Fibroblast of skin of left quadriceps (primary cell): ENCODE data around the gene BBLN.
"Not testable (repeated sequence)": the region's sequence is repeated elsewhere in the genome, so short reads cannot be mapped to it uniquely, and the experiment has no call there.

ENCODE experiments used
- DNase-seq, 2 experiments: peaks; one replicate each; pipeline ENCODE4 v3.0.0-alpha.2; 2013; ENCODE audit warnings: low read depth in 2 of 2

Gene BBLN

DNA sequence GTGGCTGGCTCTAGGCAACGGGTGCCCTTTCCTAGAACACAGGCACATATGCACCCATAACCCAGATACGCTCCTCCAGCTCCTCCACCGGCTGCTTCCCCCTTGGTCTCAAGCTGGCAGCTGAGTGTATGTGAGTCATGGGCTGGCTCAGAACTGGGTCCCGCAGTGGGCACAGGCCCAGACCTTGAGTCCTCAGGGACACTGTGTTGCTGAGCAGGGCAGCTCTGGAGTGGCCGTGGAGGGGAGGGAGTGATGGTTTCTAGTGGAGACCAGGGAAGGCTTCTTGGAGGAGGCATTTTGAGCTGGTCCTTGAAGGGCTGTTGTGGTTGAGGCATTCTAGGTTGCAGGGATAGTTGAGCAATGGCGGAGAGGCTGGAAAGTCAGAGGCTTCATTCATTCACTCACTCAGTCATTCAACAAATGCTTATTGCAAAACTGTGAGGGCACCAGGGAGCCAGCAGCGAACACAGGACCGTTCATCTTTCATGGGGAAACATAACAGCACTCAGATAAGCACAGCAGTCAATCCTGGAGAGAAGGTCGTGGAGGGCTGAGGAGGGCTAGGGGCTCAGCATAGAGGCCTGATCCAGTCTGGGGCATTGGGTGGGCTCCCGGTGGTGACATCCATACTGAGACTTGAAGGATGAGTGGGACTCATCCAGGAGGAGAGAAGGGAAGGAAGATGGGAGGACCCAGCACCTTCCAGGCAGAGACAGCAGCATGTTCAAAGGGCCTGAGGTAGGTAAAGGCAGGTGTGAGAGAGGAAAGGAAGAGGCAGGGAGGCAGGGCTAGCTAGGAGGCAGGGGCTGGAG is 2.4 kb downstream of the BBLN start:
- DNase-seq = no peak

DNA sequence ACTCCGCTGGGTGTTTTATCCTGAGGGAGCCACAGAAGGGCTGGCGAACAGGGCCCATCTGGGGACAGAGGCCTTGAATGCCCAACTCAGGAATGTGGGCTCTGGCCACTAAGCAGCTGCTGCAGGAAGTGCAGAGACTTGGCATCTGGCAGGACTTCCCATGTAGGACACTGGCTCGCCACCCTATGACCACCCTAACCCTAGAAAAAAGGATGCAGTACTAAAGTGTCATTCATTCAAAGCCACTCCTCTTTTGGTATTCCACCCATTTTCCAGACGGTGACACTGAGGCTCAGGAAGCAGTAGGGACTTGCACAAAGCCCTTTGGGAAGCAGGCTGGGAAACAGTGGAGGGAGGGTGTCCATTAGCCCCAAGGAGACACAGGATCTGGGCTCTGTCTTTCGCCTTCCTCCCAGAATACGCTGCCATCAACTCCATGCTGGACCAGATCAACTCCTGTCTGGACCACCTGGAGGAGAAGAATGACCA is 3.0 kb downstream of the BBLN start:
- DNase-seq = no peak

DNA sequence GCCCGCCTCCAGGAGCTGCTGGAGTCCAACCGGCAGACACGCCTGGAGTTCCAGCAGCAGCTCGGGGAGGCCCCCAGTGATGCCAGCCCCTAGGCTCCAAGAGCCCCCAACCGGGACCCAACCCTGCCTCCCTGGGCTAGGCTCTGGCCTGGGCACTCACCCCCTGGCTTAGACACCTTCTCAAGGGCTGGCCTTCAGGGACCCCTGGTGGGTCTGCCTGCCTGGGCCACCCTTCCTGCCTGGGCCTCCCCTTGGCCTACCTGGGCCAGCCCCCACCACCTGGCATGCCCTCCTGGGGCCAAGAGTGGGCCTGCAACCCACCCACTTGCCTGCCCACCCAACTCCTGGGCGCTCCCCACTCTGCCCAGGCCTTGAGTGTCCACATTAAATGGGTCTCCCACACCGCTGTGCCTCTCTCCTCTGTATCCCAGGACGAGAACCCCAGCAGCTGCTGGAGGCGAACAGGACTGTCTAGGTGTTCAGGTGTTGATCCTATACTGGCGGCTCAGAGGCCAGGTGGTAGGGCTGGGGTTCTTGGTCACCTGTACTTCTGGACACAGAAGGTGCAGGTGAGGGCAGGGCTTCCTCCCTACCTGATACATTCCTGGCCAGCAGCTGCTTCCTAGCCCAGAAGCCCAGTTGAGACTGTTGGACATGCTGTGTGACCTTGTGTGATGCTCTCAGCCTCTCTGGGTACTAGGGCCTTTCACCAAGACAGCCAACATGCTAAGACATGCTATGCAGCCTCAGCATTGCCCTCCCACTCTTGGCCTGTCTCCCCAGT is 3.6 kb downstream of the BBLN start:
- DNase-seq = no peak

DNA sequence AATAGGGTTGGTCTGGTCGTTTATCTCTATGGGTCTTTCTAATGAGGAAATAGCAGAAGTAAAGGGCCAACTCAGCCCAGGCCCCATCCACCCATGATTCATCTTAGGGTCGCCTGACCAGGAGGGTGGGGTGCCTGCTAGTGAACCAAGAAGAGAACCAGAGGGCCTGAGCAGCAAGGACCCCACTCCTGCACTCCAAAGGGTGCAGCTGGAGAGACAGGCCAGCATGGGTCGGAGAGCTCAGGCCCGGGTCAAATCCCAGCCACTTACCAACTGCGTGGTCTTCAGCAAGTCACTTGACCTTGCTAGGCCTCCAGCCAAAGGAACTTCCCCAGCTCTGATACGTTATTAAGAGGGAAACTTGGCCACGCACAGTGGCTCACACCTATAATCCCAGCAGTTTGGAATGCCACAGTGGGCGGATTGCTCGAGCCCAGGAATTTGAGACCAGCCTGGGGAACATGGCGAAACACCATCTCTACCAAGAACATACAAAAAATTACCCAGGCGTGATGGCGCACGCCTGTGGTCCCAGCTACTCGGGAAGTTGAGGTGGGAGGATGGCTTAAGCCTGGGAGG is 4.3 kb downstream of the BBLN start:
- DNase-seq = no peak

- no peak for DNase-seq
These were observed 6.1 kb downstream of the BBLN start for GRCh38 chr9:128166169-128166568.

DNA sequence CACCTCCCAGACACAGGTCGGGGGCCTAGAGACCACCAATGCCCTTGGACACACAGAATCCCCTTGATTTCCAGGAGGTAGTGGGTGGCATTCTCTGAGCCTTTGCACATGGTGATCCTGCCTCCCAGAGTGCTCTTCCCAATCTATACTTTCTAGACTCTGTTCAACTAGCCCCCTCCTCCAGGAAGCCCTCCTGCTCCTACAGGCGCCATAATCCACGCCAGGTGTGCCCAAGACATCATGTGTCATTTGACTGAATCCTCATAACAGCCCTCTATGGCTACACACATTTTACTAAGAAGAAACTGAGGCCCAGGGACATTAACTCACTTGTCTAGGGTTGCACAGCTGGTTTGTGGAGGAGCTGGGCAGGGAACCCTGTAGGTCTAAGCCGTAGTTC is 7.1 kb downstream of the BBLN start:
- no peak for DNase-seq

DNA sequence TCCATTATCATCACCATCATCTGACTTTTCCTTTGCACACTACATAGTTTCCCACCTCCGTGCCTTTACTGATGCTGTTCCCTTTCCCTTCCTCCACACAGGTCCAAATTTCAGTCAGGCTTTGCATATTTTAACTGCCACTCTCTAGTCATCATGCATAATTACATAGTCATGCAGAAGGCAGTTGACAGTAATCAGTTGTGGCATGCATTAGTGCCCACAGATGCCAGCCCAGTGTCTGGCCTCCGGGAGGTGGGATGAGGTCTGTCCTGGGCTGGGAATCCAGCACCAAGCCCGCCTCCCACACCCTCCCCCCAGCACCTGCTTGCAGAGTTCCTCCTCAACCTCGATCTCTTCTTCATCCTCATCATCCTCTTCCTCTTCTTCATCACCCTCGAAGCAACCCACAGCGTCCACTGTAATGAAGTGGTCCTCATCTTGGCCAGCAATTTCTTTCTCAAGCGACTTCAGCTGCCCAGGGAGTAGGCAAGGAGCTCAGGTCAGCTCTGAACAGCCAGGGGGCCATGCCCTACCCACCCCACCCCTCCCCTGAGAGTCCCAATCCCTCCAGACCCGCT is 8.8 kb downstream of the BBLN start:
- no peak for DNase-seq

DNA sequence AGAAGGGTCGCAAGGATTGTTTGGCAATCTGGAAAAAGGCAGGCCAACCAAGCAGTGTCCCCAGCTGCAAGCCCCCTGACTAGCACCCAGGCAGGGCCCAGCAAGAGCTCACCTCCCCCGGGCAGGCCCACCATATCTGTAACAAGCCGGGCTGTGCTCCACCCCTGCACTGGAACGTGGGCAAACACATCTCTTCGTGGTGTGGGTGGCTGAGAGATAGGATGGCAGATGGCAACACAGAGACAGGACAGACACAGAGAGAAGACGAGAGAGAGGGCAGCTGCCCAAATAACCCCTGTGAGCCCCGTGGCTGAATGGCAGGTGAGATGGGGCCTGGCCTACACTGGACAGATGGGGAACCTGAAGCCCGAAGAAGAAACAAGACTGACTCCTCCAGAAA is 9.4 kb downstream of the BBLN start:
- no peak for DNase-seq

- no peak for DNase-seq
These were observed 9.9 kb downstream of the BBLN start for GRCh38 chr9:128169925-128170324.

DNA sequence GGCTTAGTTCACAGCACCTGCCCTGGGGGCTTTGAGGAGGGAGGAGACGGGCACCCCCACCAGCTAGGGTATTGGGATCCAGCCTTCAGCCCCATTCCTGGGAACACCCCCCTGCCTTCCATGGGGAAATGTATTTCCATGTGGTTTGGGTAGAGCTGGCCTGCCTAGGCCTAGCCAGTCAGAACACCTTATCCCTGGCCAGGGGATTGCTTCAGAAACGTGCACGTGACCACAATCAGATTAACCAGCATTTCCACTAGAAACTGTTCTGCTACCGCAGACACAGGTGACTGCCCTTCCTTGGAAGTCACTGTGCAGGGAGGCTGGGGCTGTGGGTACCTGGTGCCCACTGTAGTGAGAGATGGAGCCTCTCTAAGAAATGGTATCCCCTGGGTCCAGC is 14.0 kb downstream of the BBLN start:
- no peak for DNase-seq

- DNase-seq = no peak
These were observed 15.1 kb downstream of the BBLN start for GRCh38 chr9:128175102-128175563.

GRCh38 chr9:128175726-128176125 is 15.7 kb downstream of the BBLN start:
- no peak for DNase-seq

- DNase-seq = no peak
These were observed 18.9 kb downstream of the BBLN start for GRCh38 chr9:128178806-128179431.

DNA sequence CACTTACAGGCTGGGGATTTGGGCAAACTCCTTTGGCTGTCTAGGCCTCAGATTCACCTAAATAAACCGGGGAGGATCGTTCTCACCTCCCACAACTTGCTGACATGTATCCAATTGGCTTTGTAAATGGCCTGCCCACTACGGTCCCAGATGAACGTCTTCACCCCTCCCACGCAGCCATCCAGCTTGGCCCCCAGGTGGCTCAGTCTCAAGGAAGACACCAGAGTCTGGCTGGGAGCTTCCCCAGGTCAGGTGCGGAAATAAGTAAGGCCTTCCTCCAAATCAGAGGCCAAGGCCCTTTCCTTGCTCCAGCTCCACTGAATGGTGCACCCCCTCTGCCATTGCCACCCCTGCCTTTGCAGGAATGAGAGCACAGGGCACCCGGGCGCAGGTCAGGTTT is 19.9 kb downstream of the BBLN start:
- DNase-seq = no peak

DNA sequence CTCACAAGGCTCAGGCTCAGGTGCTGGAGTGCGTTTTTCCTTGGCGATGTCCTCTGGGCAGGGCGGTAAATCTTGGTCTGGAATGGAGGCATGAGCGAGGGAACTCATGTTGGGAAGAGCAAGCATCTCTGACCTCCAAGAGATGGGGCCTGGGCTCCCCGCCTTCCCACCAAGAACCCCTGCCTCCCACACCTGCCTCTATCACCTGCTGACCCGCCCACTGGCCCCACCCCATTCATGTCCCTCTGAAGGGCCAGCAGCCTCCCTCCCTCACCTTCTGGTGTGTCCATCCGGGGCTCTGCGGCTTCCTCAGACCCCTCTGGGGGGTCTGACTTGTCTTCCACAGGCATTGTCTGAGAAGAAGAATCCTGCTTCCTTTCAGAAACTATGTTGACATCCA is 20.4 kb downstream of the BBLN start:
- DNase-seq = no peak

- not testable (repeated sequence) for DNase-seq
These were observed 21.4 kb downstream of the BBLN start for GRCh38 chr9:128181480-128181879.

DNA sequence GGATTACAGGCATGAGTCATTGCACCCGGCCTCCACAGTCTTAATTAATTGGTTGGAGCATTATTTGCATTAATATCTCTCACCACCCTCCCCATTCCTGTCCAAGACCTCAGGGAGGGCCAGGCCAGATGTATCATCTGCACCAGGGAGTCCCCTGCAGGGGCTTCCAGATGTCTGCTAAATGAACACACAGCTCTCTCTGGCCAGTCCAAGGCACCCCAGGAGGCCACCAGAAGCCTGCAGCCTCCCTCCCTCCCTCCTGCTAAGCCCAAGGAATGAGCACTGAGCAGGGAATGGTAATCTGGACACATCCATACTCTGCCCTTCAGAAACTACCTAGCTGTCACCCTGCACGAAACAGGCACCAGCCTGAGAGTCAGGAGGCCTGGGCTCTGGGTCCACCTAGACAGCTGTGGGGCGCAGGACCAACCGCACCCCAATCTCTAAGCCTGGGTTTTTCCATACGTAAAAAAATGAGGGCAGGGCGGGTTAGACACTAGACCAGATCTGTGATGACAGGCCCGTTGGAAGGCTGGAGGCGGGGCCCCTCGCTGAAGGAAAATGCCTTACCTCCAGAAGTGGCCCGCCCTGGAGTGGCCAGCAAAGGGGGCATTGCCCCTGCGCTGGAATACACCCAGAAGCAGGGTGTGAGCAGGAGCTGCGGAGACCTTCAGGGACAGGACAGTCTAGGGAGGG is 23.0 kb downstream of the BBLN start:
- no peak for DNase-seq

DNA sequence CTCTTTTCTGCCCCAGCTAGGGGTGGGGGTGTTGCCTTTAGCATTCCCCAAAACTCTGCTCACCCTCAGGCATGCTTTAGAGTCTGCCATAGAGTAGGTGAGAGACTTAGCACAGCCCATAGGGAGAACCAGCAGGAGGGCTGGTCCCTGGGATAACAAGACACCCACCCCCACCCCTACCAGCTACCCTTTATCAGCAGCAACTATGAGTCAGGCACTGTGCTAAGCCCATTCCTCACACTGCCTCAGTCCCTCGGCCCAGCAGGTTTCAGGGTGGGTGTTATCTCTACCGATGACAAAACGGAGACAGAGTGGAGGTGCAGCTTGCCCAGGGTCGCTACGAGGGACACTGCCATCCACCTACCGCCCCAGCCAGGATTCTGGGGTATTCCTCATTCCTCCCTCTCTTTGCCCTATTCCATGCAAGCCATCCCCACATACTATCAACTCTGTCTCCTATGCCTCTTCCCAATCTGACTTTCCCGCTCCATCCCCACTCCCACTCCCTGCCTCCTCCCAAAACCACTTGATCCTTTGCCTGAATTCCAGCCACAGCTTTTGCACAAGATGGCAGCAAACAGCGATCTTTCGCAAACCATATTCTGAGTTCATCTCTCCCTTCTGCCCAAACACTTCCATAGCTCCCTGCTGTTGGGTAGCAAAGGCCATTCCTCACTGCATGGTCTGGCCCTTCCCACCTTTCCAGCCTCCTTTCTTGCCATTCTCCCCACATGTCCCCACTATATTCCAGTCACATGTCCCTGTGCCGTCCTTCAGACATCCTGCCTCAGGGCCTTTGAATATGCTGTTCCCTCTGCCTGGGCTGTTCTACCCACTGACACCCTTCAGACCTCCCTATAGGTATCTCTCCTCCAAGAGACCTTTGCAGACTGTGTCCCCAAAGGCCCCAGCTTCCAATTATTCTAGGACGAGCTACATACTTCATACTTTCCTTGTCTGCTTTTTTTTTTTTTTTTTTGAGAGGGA is 26.2 kb downstream of the BBLN start:
- no peak for DNase-seq

GRCh38 chr9:128187361-128187760 is 27.3 kb downstream of the BBLN start:
- DNase-seq = no peak

GRCh38 chr9:128188209-128188608 is 28.1 kb downstream of the BBLN start:
- no peak for DNase-seq
